Hepatocyte (in vitro differentiated cells): Measurements from ENCODE around the gene FBXW10B.
"Not testable (repeated sequence)": the region's sequence is repeated elsewhere in the genome, so short reads cannot be mapped to it uniquely, and the experiment has no call there.

Source experiments
- CTCF ChIP-seq: fragments of 200-600 bp; sonication (generic); IDR thresholded peaks from 2 replicates; pipeline ENCODE4 v1.5.1; 2016; ENCODE audit warnings: antibody characterized with exemption, mild to moderate bottlenecking; ENCODE audit not compliant: poor library complexity
- EZH2phosphoT487 ChIP-seq: fragments of 200-600 bp; sonication (generic); IDR thresholded peaks from one replicate; pipeline ENCODE4 v1.6.1; 2018; ENCODE audit warnings: antibody characterized with exemption, mild to moderate bottlenecking, low read depth, moderate library complexity; ENCODE audit not compliant: unreplicated experiment, severe bottlenecking

GRCh38 chr17:15588017-15588416, 31.5 kb downstream of the FBXW10B start:
- TF ChIP-seq CTCF, EZH2phosphoT487: not testable (repeated sequence)
